NCI-H446 treated with DMSO at 0.1 percent for 48 hours (cell line): ENCODE data around the gene ZG16B.

Experiments
- DNase-seq: peaks from one replicate; lab custom pipeline; 2025; lab: John Stamatoyannopoulos, UW

Gene ZG16B

GRCh38 chr16:2829501-2830354, at the start of gene ZG16B:
TSS of gene ZG16B (plus strand) at chr16:2830303. CDS start at chr16:2830442, 139 bp downstream.
- no peak for DNase-seq

- no peak for DNase-seq
Observed at GRCh38 chr16:2782583-2783351, 47.3 kb upstream of the ZG16B start.

GRCh38 chr16:2783581-2784357, 46.3 kb upstream of the ZG16B start:
- no peak for DNase-seq

GRCh38 chr16:2784358-2785100, 45.6 kb upstream of the ZG16B start:
- DNase-seq: no peak

GRCh38 chr16:2785101-2785991, 44.8 kb upstream of the ZG16B start:
- no peak for DNase-seq

- DNase-seq: no peak
Observed at GRCh38 chr16:2786061-2786825, 43.9 kb upstream of the ZG16B start.

GRCh38 chr16:2786826-2787151, 43.3 kb upstream of the ZG16B start:
- no peak for DNase-seq

GRCh38 chr16:2787406-2787805, 42.7 kb upstream of the ZG16B start, which contains the start of gene PRSS33:
TSS of gene PRSS33 (minus strand) at chr16:2787560. CDS start at chr16:2786547, 1,013 bp downstream.
- no peak for DNase-seq

GRCh38 chr16:2787961-2788360, 42.1 kb upstream of the ZG16B start:
- DNase-seq: no peak

- DNase-seq: no peak
Observed at GRCh38 chr16:2790631-2791030, 39.5 kb upstream of the ZG16B start.

GRCh38 chr16:2791174-2791573, 38.9 kb upstream of the ZG16B start:
- no peak for DNase-seq

- DNase-seq: no peak
Observed at GRCh38 chr16:2792940-2793339, 37.2 kb upstream of the ZG16B start.

GRCh38 chr16:2795395-2796143, 34.5 kb upstream of the ZG16B start:
- no peak for DNase-seq

GRCh38 chr16:2798723-2799204, 31.3 kb upstream of the ZG16B start:
- no peak for DNase-seq

GRCh38 chr16:2799205-2799858, 30.8 kb upstream of the ZG16B start:
- DNase-seq: no peak

- no peak for DNase-seq
Observed at GRCh38 chr16:2799859-2800226, 30.3 kb upstream of the ZG16B start.

- DNase-seq: no peak
Observed at GRCh38 chr16:2803545-2804195, 26.4 kb upstream of the ZG16B start.

- no peak for DNase-seq
Observed at GRCh38 chr16:2804728-2805127, 25.4 kb upstream of the ZG16B start.
